ENCODE data around the gene KBTBD8.

DNA sequence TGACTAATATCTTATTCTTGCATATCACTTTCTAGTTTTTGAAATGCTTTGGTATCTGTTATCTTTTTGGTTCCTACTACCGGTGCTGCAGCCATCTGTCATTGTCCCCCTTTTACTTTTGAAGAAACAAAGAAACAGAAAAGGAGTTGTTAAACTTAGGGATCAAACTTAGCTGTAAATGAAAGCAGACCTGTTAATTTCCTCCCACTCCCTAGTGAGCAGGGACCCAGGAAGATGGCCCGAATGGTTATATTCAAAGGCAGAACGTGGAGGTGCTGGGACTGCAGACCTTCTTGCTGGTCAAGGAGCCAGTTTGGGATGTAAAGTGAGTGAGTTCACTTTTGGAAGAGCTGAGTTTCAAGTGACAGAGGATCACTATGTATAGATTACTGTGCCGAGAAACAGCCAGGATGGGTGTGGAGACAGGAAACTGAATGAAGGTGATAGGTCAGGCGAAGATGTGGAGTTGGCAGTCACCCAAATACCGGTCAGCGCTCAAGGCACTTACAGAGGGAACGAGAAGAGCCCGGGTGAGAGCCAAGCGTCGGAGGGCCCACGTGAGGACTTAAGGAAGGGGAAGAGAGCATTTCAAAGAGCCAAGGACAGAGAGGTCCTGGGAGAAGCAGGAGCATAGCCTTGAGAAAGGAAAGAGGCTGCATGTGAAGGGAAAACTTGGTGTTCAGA lies 20.1 kb downstream of the KBTBD8 start:
- TF ChIP-seq, protein P1, sequence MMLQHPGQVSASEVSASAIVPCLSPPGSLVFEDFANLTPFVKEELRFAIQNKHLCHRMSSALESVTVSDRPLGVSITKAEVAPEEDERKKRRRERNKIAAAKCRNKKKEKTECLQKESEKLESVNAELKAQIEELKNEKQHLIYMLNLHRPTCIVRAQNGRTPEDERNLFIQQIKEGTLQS (CRISPR knock-in tag; IDR thresholded peaks at IDR 0.05) = no peak
- TF ChIP-seq, protein P2, sequence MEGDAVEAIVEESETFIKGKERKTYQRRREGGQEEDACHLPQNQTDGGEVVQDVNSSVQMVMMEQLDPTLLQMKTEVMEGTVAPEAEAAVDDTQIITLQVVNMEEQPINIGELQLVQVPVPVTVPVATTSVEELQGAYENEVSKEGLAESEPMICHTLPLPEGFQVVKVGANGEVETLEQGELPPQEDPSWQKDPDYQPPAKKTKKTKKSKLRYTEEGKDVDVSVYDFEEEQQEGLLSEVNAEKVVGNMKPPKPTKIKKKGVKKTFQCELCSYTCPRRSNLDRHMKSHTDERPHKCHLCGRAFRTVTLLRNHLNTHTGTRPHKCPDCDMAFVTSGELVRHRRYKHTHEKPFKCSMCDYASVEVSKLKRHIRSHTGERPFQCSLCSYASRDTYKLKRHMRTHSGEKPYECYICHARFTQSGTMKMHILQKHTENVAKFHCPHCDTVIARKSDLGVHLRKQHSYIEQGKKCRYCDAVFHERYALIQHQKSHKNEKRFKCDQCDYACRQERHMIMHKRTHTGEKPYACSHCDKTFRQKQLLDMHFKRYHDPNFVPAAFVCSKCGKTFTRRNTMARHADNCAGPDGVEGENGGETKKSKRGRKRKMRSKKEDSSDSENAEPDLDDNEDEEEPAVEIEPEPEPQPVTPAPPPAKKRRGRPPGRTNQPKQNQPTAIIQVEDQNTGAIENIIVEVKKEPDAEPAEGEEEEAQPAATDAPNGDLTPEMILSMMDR (CRISPR knock-in tag; IDR thresholded peaks at IDR 0.05) = no peak
- no peak for TF ChIP-seq STAG1 (CRISPR knock-in tag; IDR thresholded peaks at IDR 0.05)
- TF ChIP-seq EP300 (IDR thresholded peaks at IDR 0.05; ENCODE audit: low read depth in 2 of 2, low read length in 2 of 2) = no peak
- TF ChIP-seq EP300 (CRISPR knock-in tag; IDR thresholded peaks at IDR 0.05; ENCODE audit: borderline replicate concordance) = no peak
- TF ChIP-seq ZNF562 (CRISPR knock-in tag; IDR thresholded peaks at IDR 0.05; ENCODE audit: borderline replicate concordance) = no peak
- no peak for TF ChIP-seq JUN (CRISPR knock-in tag; IDR thresholded peaks at IDR 0.05)
- TF ChIP-seq, protein P3, sequence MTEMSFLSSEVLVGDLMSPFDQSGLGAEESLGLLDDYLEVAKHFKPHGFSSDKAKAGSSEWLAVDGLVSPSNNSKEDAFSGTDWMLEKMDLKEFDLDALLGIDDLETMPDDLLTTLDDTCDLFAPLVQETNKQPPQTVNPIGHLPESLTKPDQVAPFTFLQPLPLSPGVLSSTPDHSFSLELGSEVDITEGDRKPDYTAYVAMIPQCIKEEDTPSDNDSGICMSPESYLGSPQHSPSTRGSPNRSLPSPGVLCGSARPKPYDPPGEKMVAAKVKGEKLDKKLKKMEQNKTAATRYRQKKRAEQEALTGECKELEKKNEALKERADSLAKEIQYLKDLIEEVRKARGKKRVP (CRISPR knock-in tag; IDR thresholded peaks at IDR 0.05) = no peak
- TF ChIP-seq, protein P4, sequence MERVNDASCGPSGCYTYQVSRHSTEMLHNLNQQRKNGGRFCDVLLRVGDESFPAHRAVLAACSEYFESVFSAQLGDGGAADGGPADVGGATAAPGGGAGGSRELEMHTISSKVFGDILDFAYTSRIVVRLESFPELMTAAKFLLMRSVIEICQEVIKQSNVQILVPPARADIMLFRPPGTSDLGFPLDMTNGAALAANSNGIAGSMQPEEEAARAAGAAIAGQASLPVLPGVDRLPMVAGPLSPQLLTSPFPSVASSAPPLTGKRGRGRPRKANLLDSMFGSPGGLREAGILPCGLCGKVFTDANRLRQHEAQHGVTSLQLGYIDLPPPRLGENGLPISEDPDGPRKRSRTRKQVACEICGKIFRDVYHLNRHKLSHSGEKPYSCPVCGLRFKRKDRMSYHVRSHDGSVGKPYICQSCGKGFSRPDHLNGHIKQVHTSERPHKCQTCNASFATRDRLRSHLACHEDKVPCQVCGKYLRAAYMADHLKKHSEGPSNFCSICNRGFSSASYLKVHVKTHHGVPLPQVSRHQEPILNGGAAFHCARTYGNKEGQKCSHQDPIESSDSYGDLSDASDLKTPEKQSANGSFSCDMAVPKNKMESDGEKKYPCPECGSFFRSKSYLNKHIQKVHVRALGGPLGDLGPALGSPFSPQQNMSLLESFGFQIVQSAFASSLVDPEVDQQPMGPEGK (CRISPR knock-in tag; IDR thresholded peaks at IDR 0.05) = no peak
- TF ChIP-seq TCF7L2 (IDR thresholded peaks at IDR 0.05; ENCODE audit: low read depth, low read length) = no peak
- TF ChIP-seq KAT7 (CRISPR knock-in tag; IDR thresholded peaks at IDR 0.05; ENCODE audit: borderline replicate concordance) = no peak

Data from HepG2 (cell line).